GM18873 (cell line): ENCODE measurements around the gene ST3GAL4.

ENCODE experiments used
- ATAC-seq: cut with Tn5 transposase; IDR thresholded peaks from one replicate; pipeline ENCODE4 v1.9.1; 2021; ENCODE audit warnings: mild to moderate bottlenecking, moderate library complexity, moderate number of reproducible peaks; ENCODE audit not compliant: unreplicated experiment, low FRiP score

Gene ST3GAL4

GRCh38 chr11:126328938-126329643 is 26.4 kb upstream of the ST3GAL4 start:
- no peak for ATAC-seq

- no peak for ATAC-seq
Observed at GRCh38 chr11:126329644-126330211, 25.8 kb upstream of the ST3GAL4 start.

- ATAC-seq = no peak
Observed at GRCh38 chr11:126331286-126331685, 24.2 kb upstream of the ST3GAL4 start.

GRCh38 chr11:126332221-126332711 is 23.2 kb upstream of the ST3GAL4 start:
- no peak for ATAC-seq

GRCh38 chr11:126333142-126333541 is 22.3 kb upstream of the ST3GAL4 start:
- ATAC-seq = no peak

- no peak for ATAC-seq
Observed at GRCh38 chr11:126334659-126335462, 20.6 kb upstream of the ST3GAL4 start.

GRCh38 chr11:126335463-126335760 is 20.1 kb upstream of the ST3GAL4 start:
- ATAC-seq = no peak

GRCh38 chr11:126336138-126336541 is 19.3 kb upstream of the ST3GAL4 start:
- ATAC-seq = no peak

GRCh38 chr11:126336671-126337101 is 18.8 kb upstream of the ST3GAL4 start:
- ATAC-seq = no peak

- ATAC-seq = no peak
Observed at GRCh38 chr11:126337126-126337473, 18.4 kb upstream of the ST3GAL4 start.

GRCh38 chr11:126337474-126338241 is 17.8 kb upstream of the ST3GAL4 start:
- no peak for ATAC-seq

GRCh38 chr11:126338346-126339055 is 17.0 kb upstream of the ST3GAL4 start:
- ATAC-seq = no peak

- no peak for ATAC-seq
Observed at GRCh38 chr11:126339073-126339862, 16.2 kb upstream of the ST3GAL4 start.

- ATAC-seq = no peak
Observed at GRCh38 chr11:126339863-126340434, 15.5 kb upstream of the ST3GAL4 start.

- ATAC-seq = no peak
Observed at GRCh38 chr11:126340960-126341606, 14.4 kb upstream of the ST3GAL4 start.

GRCh38 chr11:126341760-126342161 is 13.7 kb upstream of the ST3GAL4 start:
- ATAC-seq = no peak

GRCh38 chr11:126343051-126343450 is 12.4 kb upstream of the ST3GAL4 start:
- ATAC-seq = no peak
